ENCODE data around the gene ZNF574.

GRCh38 chr19:42060117-42060516 lies 15.8 kb upstream of the ZNF574 start:
- no peak for TF ChIP-seq POLR2AphosphoS5 (IDR thresholded peaks at IDR 0.05; ENCODE audit: low read depth, low read length)
- TF ChIP-seq, protein P1, sequence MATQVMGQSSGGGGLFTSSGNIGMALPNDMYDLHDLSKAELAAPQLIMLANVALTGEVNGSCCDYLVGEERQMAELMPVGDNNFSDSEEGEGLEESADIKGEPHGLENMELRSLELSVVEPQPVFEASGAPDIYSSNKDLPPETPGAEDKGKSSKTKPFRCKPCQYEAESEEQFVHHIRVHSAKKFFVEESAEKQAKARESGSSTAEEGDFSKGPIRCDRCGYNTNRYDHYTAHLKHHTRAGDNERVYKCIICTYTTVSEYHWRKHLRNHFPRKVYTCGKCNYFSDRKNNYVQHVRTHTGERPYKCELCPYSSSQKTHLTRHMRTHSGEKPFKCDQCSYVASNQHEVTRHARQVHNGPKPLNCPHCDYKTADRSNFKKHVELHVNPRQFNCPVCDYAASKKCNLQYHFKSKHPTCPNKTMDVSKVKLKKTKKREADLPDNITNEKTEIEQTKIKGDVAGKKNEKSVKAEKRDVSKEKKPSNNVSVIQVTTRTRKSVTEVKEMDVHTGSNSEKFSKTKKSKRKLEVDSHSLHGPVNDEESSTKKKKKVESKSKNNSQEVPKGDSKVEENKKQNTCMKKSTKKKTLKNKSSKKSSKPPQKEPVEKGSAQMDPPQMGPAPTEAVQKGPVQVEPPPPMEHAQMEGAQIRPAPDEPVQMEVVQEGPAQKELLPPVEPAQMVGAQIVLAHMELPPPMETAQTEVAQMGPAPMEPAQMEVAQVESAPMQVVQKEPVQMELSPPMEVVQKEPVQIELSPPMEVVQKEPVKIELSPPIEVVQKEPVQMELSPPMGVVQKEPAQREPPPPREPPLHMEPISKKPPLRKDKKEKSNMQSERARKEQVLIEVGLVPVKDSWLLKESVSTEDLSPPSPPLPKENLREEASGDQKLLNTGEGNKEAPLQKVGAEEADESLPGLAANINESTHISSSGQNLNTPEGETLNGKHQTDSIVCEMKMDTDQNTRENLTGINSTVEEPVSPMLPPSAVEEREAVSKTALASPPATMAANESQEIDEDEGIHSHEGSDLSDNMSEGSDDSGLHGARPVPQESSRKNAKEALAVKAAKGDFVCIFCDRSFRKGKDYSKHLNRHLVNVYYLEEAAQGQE (IDR thresholded peaks at IDR 0.05; ENCODE audit: insufficient read depth in 1 of 2, low read depth in 2 of 2, low read length in 2 of 2): no peak
- TF ChIP-seq SIN3A (IDR thresholded peaks at IDR 0.05; ENCODE audit: borderline replicate concordance, insufficient read depth, low read length): no peak
- no peak for TF ChIP-seq TAF1 (IDR thresholded peaks at IDR 0.05; ENCODE audit: borderline replicate concordance, insufficient read depth, low read length)
